Gastrocnemius medialis (tissue), 4 donors: ENCODE measurements around the gene TCF12.

Experiments
- POLR2A ChIP-seq, 2 donors: fragments of 450-650 bp; IDR thresholded peaks; one replicate each; pipeline ENCODE4 v1.6.1; 2017; ENCODE audit warnings: antibody characterized with exemption in 2 of 2, mild to moderate bottlenecking in 2 of 2, moderate library complexity in 2 of 2
- TF ChIP-seq, protein P1 (sequence below), 5 experiments: fragments of 450-650 bp in 3 of 5; fragments of 200-600 bp in 2 of 5; sonication (generic) in 2 of 5; IDR thresholded peaks in 4 of 5; conservative IDR thresholded peaks in 1 of 5; 1 replicate in 4 of 5; 2 replicates in 1 of 5; pipeline ENCODE4 v1.5.1; 2016 to 2019; ENCODE audit warnings: antibody characterized with exemption in 5 of 5, mild to moderate bottlenecking in 3 of 5, moderate library complexity in 3 of 5

DNA sequence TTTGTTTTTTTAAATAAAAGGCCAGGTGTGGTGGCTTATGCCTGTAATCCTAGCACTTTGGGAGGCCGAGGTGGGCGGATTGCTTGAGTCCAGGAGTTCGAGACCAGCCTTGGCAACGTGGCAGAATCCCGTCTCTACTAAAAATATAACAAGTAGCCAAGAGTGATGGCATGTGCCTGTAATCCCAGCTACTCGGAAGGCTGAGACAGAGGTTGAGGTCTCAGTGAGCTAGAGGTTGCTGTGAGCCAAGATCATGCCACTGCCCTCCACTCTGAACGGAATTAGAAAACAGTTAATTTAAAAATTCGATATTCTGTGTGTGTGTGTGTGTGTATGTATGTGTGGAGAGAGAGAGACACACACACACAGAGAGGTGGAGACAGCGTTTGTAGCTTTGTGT, 58.8 kb downstream of the TCF12 start:
- TF ChIP-seq, protein P1, sequence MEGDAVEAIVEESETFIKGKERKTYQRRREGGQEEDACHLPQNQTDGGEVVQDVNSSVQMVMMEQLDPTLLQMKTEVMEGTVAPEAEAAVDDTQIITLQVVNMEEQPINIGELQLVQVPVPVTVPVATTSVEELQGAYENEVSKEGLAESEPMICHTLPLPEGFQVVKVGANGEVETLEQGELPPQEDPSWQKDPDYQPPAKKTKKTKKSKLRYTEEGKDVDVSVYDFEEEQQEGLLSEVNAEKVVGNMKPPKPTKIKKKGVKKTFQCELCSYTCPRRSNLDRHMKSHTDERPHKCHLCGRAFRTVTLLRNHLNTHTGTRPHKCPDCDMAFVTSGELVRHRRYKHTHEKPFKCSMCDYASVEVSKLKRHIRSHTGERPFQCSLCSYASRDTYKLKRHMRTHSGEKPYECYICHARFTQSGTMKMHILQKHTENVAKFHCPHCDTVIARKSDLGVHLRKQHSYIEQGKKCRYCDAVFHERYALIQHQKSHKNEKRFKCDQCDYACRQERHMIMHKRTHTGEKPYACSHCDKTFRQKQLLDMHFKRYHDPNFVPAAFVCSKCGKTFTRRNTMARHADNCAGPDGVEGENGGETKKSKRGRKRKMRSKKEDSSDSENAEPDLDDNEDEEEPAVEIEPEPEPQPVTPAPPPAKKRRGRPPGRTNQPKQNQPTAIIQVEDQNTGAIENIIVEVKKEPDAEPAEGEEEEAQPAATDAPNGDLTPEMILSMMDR (IDR thresholded peaks at IDR 0.05 in 4 of 5, conservative IDR thresholded peaks at IDR 0.05 in 1 of 5), result no peak
- TF ChIP-seq POLR2A (IDR thresholded peaks at IDR 0.05), result no peak
